AG10803 (cell line): ENCODE results near the gene FUT8.

Experiments
- DNase-seq: peaks from one replicate; pipeline ENCODE4 v3.0.0; 2010; ENCODE audit warnings: low read depth
- H3K4me3 ChIP-seq: 2 replicates; pipeline ENCODE4 v1.5.1; 2011; ENCODE audit warnings: mild to moderate bottlenecking, low read length, control low read depth
- TF ChIP-seq, protein P1 (sequence below): conservative IDR thresholded peaks from 2 replicates; pipeline ENCODE4 v1.5.1; 2011; ENCODE audit warnings: mild to moderate bottlenecking, low read length, control low read depth, inconsistent platforms

Gene FUT8

DNA sequence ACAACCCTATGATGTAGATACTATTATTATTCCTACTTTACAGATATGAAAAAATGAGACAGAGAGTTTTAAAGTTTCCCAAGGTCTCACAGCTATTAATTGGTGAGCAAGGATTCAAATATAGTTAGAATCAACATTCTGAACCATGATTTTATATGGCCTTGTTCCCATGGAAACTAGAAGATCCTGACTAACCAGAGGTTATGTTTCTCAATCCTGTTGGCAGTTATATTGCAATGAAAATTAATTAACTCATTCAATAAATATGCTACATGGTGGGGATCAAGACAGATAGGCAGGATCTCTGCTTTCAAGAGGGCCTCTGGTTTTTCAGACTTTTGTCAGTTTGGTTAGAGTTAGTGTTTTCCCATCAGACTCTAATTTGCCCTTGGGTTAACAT is 9.3 kb upstream of the FUT8 start:
- TF ChIP-seq, protein P1, sequence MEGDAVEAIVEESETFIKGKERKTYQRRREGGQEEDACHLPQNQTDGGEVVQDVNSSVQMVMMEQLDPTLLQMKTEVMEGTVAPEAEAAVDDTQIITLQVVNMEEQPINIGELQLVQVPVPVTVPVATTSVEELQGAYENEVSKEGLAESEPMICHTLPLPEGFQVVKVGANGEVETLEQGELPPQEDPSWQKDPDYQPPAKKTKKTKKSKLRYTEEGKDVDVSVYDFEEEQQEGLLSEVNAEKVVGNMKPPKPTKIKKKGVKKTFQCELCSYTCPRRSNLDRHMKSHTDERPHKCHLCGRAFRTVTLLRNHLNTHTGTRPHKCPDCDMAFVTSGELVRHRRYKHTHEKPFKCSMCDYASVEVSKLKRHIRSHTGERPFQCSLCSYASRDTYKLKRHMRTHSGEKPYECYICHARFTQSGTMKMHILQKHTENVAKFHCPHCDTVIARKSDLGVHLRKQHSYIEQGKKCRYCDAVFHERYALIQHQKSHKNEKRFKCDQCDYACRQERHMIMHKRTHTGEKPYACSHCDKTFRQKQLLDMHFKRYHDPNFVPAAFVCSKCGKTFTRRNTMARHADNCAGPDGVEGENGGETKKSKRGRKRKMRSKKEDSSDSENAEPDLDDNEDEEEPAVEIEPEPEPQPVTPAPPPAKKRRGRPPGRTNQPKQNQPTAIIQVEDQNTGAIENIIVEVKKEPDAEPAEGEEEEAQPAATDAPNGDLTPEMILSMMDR: no peak
- no peak overlapping the region for H3K4me3 ChIP-seq
- DNase-seq: peak; percentile 81

DNA sequence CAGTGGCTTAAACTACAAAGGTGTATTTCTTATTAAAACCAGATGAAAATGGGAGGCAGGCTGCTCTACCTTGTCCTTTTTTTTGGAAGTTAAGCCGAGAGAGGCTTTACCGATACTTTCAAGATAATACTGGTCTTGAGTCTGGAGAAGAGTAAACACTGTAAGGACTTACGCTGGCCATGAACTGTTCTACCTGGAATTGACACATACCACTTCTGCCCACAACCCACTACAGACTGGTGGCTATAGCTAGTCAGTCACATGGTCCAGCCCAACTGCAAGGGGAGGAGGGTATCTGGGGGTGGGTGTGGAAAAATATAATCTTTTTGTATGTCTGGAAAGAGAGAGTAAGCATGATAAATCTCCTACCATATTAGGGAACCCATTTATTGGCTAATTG is 4.4 kb upstream of the FUT8 start:
- no peak overlapping the region for H3K4me3 ChIP-seq
- TF ChIP-seq, protein P1: no peak
- DNase-seq: no peak

GRCh38 chr14:65410640-65411039 is 1.9 kb upstream of the FUT8 start:
- DNase-seq: no peak
- H3K4me3 ChIP-seq: no peak overlapping the region
- TF ChIP-seq, protein P1: no peak

DNA sequence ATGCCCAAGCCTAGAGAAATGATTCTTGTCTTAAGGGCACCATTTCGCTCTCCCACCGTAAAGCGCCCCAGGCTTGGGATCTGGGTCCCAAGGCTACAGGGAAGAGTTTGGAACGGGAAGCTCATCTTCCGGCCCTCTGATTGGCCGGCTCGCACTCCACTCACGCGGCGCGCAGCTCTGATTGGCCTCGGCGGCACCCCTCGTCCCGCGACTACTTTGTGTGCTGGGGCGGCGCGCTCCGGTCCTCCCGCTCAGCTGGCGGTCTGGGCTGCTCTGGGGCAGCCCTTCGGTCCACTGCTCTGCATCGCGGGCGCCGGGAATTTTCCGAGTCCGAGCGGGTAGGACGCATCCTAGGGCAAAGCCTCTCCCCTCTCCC is 886 bp upstream of the FUT8 start:
- TF ChIP-seq, protein P1: no peak
- DNase-seq: peak; percentile 93
- H3K4me3 ChIP-seq: peak overlapping the region; percentile 82

DNA sequence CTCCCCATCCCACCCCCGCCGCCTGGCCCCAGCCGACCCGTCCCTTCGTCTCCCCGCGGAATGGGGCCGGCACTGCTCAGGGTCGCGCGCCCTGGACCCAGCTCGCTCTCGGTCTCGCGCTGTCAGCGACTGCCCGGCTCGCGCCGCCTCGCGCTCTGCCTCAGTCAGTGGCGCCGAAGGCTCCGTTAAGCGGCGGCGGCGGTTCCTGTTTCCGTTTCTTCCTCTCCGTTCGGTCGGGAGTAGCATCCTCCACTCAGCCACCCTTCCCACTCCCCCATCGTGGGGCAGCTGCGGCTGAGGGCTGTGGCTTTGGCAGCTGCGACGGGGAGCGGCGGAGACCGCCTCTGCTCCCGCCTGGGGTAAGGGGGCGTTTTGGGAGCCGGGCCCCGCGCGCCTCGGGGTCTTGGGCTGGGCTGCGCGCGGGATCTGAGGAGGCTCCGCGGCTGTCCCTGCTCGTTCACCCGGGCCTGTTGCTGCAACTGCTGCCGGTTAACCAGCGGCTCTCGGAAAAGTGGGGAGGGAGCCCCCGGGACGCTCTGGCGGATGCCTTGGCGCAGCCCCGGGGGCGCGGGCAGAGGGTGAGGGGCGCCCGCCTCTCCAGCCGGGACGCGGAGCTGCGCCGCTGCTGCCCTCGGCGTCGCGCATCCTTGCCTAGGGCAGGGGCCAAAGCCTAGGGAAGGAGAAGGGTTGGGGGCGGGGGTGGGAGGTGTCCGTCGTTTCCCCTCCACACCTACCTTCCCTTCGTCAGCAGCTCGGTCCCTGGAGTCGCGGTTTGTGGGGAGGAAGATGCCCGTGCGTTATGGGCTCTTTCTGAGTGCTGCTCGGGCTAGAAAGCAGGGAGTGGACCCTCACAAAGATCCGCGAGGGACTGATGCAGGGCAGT is 567 bp downstream of the FUT8 start:
- peak overlapping the region; percentile 82 for H3K4me3 ChIP-seq
- DNase-seq: peak; percentile 72
- TF ChIP-seq, protein P1: peak; percentile 9

DNA sequence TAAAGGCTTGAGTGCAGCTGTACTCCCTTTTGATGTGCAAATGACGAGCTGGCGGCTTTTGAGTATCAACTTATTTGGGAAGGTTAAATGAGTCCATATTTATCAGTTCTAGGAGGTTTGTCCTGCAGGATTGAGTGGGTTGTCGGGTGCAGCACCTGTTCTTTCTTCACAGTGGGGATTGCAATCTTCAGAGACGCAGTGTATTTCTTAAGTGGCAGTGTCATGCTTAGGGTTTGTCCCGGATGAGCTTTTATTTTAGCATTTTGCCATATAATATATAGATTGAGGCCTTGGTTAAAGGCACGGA is 1.2 kb downstream of the FUT8 start:
- TF ChIP-seq, protein P1: no peak
- no peak for DNase-seq
- H3K4me3 ChIP-seq: peak overlapping the region; percentile 82

- H3K4me3 ChIP-seq: peak overlapping the region; percentile 82
- TF ChIP-seq, protein P1: peak; percentile 69
- DNase-seq: peak; percentile 53
Observed at GRCh38 chr14:65414961-65415589, 2.5 kb downstream of the FUT8 start.
